Retinal pigment epithelial cell (primary cell): ENCODE data around the gene TVP23A.
A peak's percentile ranks its signal among the peaks of the same experiment; 100 is the strongest.

ENCODE experiments used
- DNase-seq: peaks from one replicate; pipeline ENCODE4 v3.0.0-alpha.2; 2010; ENCODE audit warnings: low read depth
- H3K4me3 ChIP-seq: 2 replicates; pipeline ENCODE4 v1.5.1; 2011; ENCODE audit warnings: mild to moderate bottlenecking, low read length, control low read depth, moderate library complexity
- TF ChIP-seq, protein P1 (sequence below): conservative IDR thresholded peaks from 2 replicates; pipeline ENCODE4 v1.5.1; 2011; ENCODE audit warnings: low read depth, low read length, control low read depth, inconsistent platforms

TVP23A gene

DNA sequence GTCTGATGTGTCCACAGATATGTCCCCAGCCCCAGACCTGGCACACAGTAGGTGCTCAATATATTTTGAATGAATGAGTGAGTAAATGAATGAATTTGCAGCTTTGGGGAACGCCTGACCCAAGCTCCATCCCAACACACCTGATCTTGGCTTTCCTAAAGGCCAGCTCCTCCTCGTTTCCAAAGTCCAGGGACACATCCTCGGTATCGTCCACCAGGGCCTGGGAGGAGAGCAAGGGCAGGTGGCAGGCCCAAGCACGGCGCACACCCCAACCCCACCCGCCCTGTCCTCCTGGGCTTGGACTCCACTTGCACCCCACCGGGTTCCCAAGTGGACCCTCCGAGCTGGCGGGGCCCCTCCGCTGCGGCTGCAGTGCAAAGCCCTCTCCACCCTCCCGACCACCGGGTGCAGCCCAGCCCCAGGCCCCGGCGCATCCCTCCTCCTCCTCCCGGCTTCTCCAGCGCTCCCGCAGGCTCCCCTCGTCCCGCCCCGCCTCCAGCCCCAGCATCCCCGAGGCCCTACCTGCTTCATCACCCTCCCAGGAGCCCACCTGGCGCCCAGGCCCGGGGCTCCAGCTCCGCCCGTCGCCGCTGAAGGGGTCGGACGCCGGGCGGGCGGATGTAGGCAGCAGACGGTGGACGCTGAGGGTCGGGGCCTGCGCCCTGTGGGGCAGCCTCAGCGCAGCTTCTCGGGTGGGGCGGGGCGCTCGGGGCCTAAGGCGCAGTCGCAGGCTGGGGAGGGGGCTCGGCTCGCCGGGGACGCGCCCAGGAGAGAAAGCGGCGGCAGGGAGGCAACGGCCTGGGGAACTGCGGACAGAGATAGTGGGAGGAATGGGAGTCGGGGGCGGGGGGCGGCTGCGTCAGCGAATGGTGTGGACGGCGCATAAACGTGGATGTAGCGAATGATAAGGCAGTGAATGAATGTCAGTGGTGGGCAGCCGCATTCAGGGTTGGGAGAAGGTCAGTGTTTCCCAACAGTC lies at the start of gene TVP23A:
Gene TVP23A (minus strand): TSS at position 832 of the 979 bp plus-strand sequence. CDS start 301 bp downstream, at position 531.
- H3K4me3 ChIP-seq, result peak within 1 kb of the TSS; percentile 40
- DNase-seq, result no peak
- TF ChIP-seq, protein P1, sequence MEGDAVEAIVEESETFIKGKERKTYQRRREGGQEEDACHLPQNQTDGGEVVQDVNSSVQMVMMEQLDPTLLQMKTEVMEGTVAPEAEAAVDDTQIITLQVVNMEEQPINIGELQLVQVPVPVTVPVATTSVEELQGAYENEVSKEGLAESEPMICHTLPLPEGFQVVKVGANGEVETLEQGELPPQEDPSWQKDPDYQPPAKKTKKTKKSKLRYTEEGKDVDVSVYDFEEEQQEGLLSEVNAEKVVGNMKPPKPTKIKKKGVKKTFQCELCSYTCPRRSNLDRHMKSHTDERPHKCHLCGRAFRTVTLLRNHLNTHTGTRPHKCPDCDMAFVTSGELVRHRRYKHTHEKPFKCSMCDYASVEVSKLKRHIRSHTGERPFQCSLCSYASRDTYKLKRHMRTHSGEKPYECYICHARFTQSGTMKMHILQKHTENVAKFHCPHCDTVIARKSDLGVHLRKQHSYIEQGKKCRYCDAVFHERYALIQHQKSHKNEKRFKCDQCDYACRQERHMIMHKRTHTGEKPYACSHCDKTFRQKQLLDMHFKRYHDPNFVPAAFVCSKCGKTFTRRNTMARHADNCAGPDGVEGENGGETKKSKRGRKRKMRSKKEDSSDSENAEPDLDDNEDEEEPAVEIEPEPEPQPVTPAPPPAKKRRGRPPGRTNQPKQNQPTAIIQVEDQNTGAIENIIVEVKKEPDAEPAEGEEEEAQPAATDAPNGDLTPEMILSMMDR, result no peak

DNA sequence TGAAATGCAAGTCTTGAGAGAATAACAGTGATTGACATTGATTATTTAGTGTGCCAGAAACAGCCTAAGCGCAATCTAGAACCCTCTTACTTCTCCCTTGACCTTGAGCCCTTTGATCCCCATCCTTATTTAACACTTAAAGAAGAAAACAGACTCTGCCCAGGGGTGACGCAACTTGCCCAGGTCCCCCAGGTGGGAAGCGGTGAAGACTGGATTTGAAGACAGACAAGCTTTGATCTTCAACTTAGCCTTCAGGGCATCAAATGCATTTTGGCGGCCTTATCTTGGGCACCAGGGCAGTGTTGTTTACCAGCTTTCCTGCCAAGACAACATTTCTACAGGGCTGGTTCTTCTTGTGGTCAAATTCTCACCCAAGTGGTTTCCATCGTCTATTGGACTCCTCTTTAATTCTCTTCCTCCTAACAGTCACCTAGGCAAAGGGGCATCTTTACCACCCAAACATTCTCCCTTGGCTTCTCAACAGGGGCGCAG lies 49.6 kb upstream of the TVP23A start:
- no peak overlapping the region for H3K4me3 ChIP-seq
- TF ChIP-seq, protein P1, result no peak
- no peak for DNase-seq

DNA sequence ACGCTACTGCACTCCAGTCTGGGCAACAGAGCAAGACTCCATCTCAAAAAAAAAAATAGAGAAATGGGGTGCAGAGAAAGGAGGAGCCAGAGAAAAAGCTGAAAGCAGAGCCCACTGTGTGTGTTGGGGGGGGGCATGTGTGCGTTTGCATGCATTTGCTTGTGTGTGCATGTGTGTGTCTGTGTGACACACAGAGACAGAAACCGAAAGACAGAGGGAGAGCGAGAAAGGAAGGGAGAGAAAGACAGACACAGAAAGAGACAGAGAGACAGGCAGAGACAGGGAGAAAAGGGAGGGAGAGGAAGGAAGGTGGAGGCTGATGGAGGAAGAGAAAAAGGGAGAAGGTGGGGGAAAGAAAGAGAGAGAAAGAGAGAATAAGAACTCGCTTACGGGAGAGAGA lies 48.6 kb upstream of the TVP23A start:
- no peak overlapping the region for H3K4me3 ChIP-seq
- TF ChIP-seq, protein P1, result no peak
- DNase-seq, result no peak

DNA sequence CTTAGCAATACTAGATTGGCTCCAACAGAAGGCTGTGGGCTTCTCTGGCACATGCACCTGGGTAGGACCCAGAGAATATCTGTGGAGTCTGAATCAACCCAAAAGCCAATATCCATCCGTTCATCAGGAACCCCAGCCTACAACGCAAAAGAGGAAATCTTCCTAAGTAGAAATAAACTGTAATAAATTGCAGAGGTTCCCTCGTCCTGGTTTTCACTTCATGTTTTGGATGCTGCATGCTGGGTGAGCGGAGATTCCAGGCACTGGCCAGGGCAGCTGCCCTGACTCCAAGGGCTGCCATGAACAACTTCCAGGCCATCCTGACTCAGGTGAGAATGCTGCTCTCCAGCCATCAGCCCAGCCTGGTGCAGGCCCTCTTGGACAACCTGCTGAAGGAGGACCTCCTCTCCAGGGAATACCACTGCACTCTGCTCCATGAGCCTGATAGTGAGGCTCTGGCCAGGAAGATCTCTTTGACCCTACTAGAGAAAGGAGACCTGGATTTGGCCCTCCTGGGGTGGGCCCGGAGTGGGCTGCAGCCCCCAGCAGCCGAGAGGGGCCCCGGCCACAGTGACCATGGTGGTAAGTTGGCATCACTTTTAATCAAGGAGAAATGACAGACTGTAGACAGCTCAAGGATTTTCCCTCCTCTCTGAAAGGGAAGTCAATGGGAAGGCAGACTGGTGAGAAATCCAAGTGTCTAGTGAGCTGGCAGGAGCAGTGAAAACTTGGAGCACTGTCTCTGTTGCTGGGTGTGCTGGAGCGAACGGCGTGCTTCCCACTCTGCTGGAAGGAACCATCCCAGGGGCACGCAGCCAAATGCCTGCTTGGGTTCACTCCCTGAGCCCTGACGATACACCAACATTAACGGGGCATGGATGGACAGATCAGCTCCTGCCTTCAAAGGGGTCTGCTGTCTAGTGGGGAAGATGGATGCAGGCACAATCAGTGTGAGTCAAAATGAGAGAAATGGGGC lies 47.7 kb upstream of the TVP23A start:
- H3K4me3 ChIP-seq, result no peak overlapping the region
- no peak for DNase-seq
- TF ChIP-seq, protein P1, result no peak

DNA sequence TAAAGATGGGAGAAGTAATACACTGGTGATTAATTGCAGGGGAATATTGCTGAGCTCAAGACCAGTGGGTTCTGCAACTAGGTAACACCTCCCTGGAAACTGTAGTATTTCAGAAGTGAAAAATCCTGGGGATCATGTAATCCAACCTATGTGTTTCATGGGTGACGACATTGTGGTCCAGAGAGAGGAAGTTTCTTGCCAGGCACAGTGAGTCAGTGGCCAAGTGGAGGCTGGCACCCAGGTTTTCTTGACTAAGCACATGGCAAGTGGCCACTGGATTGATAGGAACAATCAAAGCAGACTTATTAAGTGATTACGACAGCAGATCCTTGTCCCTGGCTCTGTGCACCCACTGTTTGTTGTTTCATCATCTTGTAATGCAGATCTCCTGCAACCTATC lies 43.8 kb upstream of the TVP23A start:
- TF ChIP-seq, protein P1, result no peak
- no peak overlapping the region for H3K4me3 ChIP-seq

DNA sequence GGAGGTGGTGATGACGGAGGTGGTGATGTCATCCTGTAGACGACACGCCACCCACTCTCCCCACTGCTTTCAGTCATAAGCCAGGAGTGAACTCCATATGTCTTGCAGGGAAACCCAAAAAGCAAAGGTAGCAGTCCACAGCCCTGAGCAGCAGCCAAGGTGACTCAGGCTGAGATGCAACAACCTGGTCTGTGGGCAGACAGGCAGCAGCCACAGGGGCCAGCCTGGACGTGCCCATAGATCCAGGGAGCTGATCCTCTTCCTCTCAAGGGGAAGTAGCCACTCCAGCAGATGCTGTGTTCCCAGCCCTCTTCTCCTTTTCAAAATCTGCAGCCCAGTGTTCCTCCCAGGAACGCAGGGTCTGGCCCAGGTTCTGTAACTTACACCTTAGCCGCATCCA lies 41.1 kb upstream of the TVP23A start:
- TF ChIP-seq, protein P1, result no peak
- H3K4me3 ChIP-seq, result no peak overlapping the region
- DNase-seq, result no peak

More for the DNA sequence above, 43.8 kb upstream of the TVP23A start:
- peak; percentile 96 for DNase-seq
